HUES48 (cell line): ENCODE measurements around the gene LRRC4B.

Experiments used
- H3K27ac ChIP-seq: one replicate; pipeline ENCODE4 v1.7.0; 2013; ENCODE audit warnings: low read depth, low read length, inconsistent platforms
- H3K27me3 ChIP-seq: 2 replicates; pipeline ENCODE4 v1.6.1; 2013; ENCODE audit warnings: mild to moderate bottlenecking, low read length; ENCODE audit not compliant: control insufficient read depth, insufficient read depth
- H3K36me3 ChIP-seq: 2 replicates; pipeline ENCODE4 v1.6.1; 2013; ENCODE audit warnings: low read length; ENCODE audit not compliant: control insufficient read depth, insufficient read depth
- H3K4me1 ChIP-seq: 2 replicates; pipeline ENCODE4 v1.6.1; 2013; ENCODE audit warnings: mild to moderate bottlenecking, low read length; ENCODE audit not compliant: control insufficient read depth, insufficient read depth
- H3K4me3 ChIP-seq: 2 replicates; pipeline ENCODE4 v1.5.1; 2013; ENCODE audit warnings: mild to moderate bottlenecking, low read depth, low read length
- H3K9ac ChIP-seq: 2 replicates; pipeline ENCODE4 v1.6.1; 2013; ENCODE audit warnings: mild to moderate bottlenecking, low read depth, low read length, moderate library complexity
- H3K9me3 ChIP-seq: 2 replicates; pipeline ENCODE4 v1.6.1; 2013; ENCODE audit warnings: low read length; ENCODE audit not compliant: control insufficient read depth, insufficient read depth

The LRRC4B gene

DNA sequence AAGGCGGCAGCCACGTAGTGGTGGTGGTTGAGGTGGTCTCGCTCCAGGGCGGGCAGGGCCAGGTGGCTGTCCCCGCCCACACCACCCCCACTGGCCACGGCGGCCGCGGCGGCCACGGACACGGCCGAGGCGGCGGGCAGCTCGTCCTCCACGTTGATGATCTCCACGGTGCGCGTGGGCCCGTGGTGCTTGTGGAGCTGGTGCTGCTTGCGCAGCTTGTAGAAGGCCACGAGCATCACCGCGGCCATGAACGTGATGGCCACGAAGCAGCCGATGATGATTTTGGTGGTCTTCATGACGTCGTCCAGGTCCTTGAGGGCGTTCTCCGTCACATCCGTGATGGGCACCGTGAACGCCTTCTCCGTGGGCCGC, 50.5 kb downstream of the LRRC4B start:
- Histone ChIP-seq H3K9me3 (no peaks in the 10 kb centered on the region; the same call in 1 of the 2 replicates), H3K9ac (no peak overlapping the region), H3K27ac (no peak overlapping the region), H3K36me3 (no peaks in the 10 kb centered on the region), H3K27me3 (no peaks in the 10 kb centered on the region), H3K4me3 (no peak overlapping the region), H3K4me1 (no peaks in the 10 kb centered on the region)

DNA sequence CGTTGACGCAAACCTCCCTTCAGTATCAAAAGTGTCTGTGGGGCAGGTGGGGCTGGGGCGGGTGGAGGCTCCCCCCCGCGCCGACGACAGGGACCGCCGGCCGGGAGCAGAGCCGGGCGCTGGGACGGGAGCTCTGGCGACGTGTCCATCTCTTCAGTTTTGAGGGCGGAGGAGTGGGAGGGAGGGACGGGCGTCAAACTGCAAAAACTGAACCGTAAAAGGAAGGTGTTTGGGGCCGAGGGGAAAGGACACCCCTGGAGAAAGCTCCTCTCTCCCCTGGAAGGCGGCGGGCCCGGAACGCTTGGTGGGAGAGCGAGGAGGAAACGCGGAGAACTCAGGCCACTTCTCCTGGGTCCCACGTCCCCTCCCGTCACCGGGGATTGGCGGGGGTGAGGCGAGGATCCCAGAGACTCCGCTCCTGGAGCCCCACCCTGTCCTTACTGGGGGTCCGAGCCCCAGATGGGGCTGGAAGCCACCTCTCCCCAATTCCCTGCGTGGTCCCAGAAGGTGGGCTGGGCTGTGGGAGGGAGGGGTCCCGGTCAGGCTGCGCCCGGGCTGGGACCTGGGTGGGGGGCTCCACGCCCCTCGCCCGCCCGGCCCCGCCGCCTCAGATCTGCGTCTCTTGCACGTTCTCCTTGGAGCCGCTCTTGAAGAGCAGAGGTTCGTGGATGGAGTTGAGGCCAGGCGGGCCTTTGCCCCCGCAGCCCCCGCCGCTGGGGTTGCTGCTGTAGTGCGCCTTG, 51.1 kb downstream of the LRRC4B start:
- H3K36me3 ChIP-seq: no peaks in the 10 kb centered on the region
- no peaks in the 10 kb centered on the region for H3K4me1 ChIP-seq
- no peak overlapping the region for H3K27ac ChIP-seq
- H3K9ac ChIP-seq: no peak overlapping the region
- no peaks in the 10 kb centered on the region for H3K27me3 ChIP-seq
- H3K4me3 ChIP-seq: no peak overlapping the region
- H3K9me3 ChIP-seq: no peaks in the 10 kb centered on the region; the same call in 1 of the 2 replicates

DNA sequence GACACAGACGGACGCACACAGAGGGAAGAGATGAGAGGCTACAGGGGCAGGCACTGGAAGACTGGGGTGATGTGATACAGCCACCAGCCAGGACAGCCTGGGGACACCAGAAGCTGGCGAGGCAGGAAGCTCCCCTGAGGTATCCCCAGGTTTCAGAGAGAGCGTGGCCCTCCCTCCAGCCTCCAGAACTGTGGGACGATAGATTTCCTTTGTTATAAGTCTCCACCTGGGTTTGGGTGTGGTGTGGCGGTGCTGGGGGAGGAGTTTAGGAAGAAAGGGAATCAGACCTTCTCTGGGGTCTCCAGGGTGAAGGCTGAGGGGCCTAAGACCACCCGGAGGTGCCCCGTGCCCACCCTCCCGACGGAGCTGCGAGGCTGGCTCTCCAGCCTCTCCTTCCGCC, 51.8 kb downstream of the LRRC4B start:
- Histone ChIP-seq H3K4me3 (no peak overlapping the region), H3K9ac (no peak overlapping the region), H3K9me3 (no peaks in the 10 kb centered on the region; the same call in 1 of the 2 replicates), H3K36me3 (no peaks in the 10 kb centered on the region), H3K27ac (no peak overlapping the region), H3K27me3 (no peaks in the 10 kb centered on the region), H3K4me1 (no peaks in the 10 kb centered on the region)

DNA sequence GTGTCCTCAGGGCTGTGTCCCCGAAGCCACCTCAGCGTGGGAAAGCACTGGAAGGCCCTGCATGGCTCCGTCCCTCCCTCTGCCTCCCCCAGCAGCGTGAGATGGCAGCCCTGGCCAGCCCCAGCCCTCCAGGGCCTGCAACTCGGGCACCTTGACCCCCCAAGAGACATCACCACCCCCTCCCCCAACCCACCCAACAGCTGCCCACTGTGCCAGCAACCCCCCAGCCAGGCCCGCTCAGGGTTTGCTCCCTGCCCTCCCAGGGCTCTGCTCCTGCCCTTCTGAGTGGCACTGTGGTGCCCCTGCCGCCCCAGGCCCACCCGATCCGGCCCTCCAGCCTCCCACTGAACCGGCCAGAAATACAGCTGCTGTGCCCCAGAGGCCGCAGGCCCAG, 53.1 kb downstream of the LRRC4B start:
- Histone ChIP-seq H3K9ac (no peak overlapping the region), H3K36me3 (no peaks in the 10 kb centered on the region), H3K4me1 (no peaks in the 10 kb centered on the region; the same call in 1 of the 2 replicates), H3K9me3 (no peaks in the 10 kb centered on the region), H3K27me3 (no peaks in the 10 kb centered on the region), H3K4me3 (no peak overlapping the region), H3K27ac (no peak overlapping the region)

DNA sequence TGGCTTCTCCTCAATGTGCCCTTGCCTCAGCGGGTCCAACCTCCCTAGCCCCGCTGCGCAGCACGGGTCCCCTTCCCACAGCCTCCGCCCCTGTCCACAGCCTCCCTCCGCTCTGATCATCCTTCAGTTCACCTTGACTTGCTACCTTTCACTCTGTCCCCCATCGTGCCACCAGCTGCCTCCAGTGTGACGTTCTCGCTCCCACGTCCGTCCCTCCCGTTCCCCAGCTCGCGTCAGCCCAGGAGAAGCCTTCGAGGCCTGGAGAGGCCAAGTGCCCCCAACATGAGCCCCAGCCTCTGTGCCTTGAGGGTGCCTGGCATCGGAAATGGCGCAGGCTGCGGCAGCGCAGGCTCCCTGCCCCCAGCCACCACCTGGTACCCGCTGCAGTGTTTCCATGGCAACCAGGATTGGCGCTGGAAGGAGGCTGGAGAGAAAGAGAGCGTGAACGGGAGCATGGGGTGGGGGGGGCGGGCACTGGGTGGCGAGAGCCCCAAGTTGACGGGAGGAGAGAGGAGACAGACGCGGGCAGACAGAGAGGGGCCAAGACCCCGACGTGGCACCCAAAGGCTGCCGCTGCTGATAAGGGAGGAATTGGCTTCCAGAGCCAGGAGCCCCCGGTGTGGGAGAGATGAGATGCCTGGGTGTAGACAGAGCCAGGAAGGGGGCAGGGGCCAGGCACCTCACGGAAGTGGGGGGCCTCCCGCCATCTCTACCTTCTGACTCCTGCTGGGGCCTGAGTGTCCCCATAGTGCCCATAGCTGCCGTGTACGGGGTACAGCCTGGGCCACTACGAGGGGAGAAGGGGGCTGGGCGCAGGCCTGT, 53.7 kb downstream of the LRRC4B start:
- H3K27me3 ChIP-seq: no peaks in the 10 kb centered on the region
- no peaks in the 10 kb centered on the region for H3K9me3 ChIP-seq
- no peak overlapping the region for H3K4me3 ChIP-seq
- H3K9ac ChIP-seq: no peak overlapping the region
- H3K36me3 ChIP-seq: no peaks in the 10 kb centered on the region
- H3K4me1 ChIP-seq: no peaks in the 10 kb centered on the region; the same call in 1 of the 2 replicates
- no peak overlapping the region for H3K27ac ChIP-seq

DNA sequence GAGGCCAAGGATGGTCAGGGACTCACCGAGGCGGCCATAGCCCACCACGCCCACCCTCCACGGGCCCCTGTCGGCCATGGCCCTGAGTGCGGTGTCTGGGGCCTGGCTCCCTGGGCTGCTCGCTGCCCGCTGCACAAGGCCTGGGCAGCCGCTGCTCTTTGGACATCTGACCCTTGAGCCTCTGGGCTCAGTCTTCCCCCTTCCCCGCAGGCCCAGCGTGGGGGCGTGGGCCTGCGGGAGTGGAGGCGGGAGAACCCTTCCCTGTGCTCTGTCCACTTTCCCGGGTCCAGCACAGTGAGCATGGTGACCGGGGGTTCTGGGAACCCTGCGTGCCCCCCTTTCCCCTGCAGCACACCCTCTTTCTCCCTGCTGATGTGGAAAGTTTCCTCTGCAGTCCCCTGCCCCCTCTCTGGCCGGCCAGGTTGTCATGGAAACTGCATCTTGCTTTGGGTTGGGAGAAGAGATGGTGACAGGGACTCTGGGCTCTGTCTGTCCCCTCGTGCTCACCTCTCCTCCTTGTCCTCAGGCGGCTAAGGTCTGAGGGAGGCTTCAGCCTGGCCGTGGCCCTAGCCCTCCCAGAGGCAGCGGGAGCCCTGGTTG, 54.4 kb downstream of the LRRC4B start, which contains the start of gene ASPDH:
TSS of gene ASPDH (minus strand) at position 168 of the 600 bp plus-strand sequence. CDS start at position 78, 90 bp downstream.
- Histone ChIP-seq H3K4me3 (no peak within 1 kb of the TSS), H3K9ac (no peak within 1 kb of the TSS), H3K36me3 (no peaks in the 10 kb centered on the region), H3K9me3 (no peaks in the 10 kb centered on the region), H3K27me3 (no peaks in the 10 kb centered on the region), H3K4me1 (no peaks in the 10 kb centered on the region; the same call in 1 of the 2 replicates), H3K27ac (no peak within 1 kb of the TSS)

DNA sequence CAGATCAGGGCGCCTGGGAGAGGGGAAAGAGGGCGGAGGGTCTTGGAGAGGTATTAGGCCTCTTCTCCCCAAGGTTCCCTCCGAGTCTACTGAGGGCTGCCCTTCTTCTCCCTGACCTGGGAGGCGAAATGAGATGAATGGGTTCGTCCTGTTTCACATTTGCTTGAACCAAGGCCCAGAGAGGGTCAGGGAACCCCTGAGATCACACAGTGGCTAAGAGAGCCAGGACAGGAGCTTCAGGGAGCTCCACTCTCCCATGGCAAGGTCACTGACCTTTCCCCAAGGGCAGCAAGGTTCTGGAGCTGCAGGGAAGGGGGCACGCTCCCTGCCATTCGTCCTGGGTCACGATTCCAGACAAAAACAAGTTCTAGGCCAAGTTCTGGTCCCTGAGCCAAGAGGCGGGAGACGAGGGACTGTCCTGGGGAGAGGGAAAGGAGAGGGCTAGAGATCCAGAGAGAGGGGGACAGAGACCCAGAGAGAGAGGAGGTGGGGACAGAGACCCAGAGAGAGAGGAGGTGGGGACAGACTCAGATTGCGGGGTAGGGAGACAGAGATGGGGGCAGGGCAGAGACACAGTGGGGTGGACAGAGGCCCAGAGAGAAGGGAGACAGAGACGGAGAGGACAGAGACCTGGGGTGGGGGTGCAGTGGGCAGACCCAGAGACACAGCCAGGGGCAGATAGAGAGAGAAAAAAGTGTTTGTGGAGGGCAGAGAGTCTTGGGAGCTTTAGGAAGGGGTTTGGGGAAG, 55.1 kb downstream of the LRRC4B start:
- H3K36me3 ChIP-seq: no peaks in the 10 kb centered on the region
- no peaks in the 10 kb centered on the region; the same call in 1 of the 2 replicates for H3K4me1 ChIP-seq
- H3K9me3 ChIP-seq: no peaks in the 10 kb centered on the region
- peaks cover under 1% of the 10 kb centered on the region; the same call in 1 of the 2 replicates for H3K27me3 ChIP-seq
- no peak overlapping the region for H3K9ac ChIP-seq
- H3K27ac ChIP-seq: no peak overlapping the region
- no peak overlapping the region for H3K4me3 ChIP-seq

DNA sequence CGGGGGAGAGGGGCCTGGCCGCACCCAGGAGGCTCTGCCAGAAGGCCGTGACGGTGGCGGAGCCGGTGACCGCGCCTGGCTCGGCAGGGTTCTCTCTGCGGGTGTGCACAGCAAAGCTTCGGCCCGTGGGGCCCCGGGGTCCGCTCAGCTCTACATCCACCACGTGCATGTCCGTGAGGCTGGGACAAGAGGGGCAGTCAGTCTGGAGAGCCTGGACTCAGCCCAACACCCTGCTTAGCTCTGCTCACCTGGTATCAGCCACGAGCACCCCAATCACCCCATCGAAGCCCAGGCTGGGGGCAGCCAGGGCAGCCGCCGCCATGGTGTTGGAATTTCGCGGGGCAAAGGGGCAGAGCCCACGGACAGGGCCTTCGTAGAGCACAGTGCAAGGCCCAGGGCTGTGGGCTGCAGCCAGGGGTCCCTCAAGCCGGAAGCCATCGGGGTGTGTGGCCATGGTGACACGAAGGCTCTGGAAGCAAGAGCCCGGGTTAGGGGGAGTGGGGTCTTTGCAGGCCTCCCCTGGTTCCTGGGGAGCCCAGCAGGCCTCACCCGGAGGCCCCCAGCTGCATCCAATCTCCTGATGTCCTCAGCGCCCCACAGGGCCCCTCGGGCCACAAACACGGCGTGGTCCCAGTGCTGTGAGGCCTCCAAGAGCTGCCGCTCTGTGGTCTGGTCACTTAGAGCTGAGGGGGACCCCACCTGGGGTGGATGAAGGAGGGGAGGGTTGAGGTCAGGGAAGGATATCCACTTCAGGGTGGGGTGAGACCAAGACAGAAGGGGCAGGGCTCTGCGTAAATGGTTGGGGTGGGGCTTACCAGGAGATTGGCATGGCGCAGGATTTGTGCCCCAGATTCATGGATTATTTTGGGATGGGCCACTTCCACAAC, 55.9 kb downstream of the LRRC4B start:
- Histone ChIP-seq H3K27ac (no peak overlapping the region), H3K27me3 (peaks cover 4% of the 10 kb centered on the region), H3K9me3 (no peaks in the 10 kb centered on the region), H3K4me1 (no peaks in the 10 kb centered on the region; the same call in 1 of the 2 replicates), H3K4me3 (no peak overlapping the region), H3K9ac (no peak overlapping the region), H3K36me3 (no peaks in the 10 kb centered on the region)

DNA sequence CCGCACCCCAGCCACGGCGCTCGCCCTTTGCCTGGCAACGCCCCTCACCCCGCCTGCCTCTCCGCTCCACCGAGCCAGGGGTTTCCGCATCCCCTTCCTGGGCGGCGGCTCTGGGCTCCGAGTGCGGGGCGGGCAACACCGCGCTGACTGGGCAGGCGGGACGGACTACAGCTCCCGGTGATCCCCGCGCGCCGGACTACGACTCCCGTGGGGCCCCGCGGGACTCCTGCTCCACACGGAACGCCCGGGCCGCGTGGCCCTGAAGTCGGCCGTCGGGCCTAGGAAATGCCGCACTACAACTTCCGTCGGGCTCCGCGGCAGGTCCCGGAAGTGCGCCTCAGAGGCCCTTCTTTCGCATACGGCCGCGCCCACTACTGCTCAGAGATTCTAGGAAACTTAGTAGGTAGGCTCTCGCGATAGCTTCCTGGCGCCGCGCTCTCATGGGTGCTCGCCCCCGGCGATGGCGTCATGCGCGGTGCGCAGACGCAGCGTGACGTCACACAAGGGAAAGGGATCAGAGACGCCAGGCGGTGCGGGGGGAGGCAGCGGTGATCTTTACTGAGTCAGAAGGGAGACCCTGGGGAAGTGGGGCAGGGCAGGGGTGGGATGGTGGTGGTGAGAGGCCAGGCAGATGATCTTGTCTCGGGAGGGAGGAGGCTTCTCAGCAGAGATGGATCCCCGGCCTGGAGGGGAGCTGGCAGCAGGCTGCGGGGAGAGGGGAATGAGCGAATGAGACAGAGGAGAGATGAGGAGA, 57.0 kb downstream of the LRRC4B start, which contains the start of gene JOSD2:
TSS of gene JOSD2 (minus strand) at position 123 of the 754 bp plus-strand sequence. CDS start 760 bp downstream, outside the sequence.
- Histone ChIP-seq H3K27ac (peak within 1 kb of the TSS; percentile 64), H3K9ac (no peak within 1 kb of the TSS; the same call in 1 of the 2 replicates), H3K27me3 (peaks cover 4% of the 10 kb centered on the region), H3K4me1 (no peaks in the 10 kb centered on the region; the same call in 1 of the 2 replicates), H3K36me3 (no peaks in the 10 kb centered on the region), H3K4me3 (peak within 1 kb of the TSS; percentile 71), H3K9me3 (no peaks in the 10 kb centered on the region)
